Mesodermal cell (in vitro differentiated cells): ENCODE measurements around the gene NET1.

Experiments used
- H3K27ac ChIP-seq: 2 replicates; pipeline ENCODE4 v1.7.0; 2013; ENCODE audit warnings: mild to moderate bottlenecking, low read depth, low read length, moderate library complexity; ENCODE audit not compliant: severe bottlenecking
- H3K36me3 ChIP-seq: 2 replicates; pipeline ENCODE4 v1.7.1; 2013; ENCODE audit warnings: mild to moderate bottlenecking, low read length, moderate library complexity; ENCODE audit not compliant: control insufficient read depth, insufficient read depth
- H3K4me1 ChIP-seq: one replicate; pipeline ENCODE4 v1.7.1; 2013; ENCODE audit warnings: mild to moderate bottlenecking, low read length; ENCODE audit not compliant: insufficient read depth, control insufficient read depth, poor library complexity, severe bottlenecking
- H3K4me3 ChIP-seq: 2 replicates; pipeline ENCODE4 v1.7.0; 2013; ENCODE audit warnings: low read length, control low read depth, mild to moderate bottlenecking; ENCODE audit not compliant: insufficient read depth, poor library complexity, severe bottlenecking; ENCODE audit errors: extremely low read depth
- H3K9me3 ChIP-seq: 2 replicates; pipeline ENCODE4 v1.7.1; 2013; ENCODE audit warnings: mild to moderate bottlenecking, low read length, moderate library complexity; ENCODE audit not compliant: control insufficient read depth
- WGBS, 2 experiments: methylation state at CpG; one replicate each; pipeline ENCODE4 v1.1.5; 2013; ENCODE audit warnings: missing lambda C conversion rate in 2 of 2; ENCODE audit not compliant: insufficient coverage in 2 of 2; 5-methylcytosine and 5-hydroxymethylcytosine counted together

NET1 gene

DNA sequence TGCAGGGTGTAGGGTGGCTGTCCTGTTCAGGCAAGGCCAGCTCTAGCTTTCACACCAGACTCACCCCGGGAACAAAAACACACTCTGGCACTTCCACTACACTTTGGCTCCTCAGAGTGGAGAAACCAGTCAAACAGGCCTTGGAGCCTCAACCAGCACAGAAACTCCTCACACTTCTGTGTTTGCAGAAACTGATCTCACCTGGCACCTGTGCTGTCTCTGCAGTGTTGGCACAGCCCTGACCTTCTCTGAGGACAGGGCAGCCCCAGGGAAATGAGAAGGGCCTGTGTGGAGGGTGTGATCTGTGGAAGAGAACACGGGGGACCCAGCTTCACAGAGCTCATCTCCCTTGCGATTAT is 91.1 kb downstream of the NET1 start:
- Histone ChIP-seq H3K27ac (no peak overlapping the region), H3K36me3 (no peaks in the 10 kb centered on the region), H3K4me3 (no peak overlapping the region), H3K9me3 (no peaks in the 10 kb centered on the region), H3K4me1 (peaks cover 4% of the 10 kb centered on the region)
- WGBS, 2 experiments: 63 to 88% methylated on average over 1 to 3 of the region's 3 CpGs

DNA sequence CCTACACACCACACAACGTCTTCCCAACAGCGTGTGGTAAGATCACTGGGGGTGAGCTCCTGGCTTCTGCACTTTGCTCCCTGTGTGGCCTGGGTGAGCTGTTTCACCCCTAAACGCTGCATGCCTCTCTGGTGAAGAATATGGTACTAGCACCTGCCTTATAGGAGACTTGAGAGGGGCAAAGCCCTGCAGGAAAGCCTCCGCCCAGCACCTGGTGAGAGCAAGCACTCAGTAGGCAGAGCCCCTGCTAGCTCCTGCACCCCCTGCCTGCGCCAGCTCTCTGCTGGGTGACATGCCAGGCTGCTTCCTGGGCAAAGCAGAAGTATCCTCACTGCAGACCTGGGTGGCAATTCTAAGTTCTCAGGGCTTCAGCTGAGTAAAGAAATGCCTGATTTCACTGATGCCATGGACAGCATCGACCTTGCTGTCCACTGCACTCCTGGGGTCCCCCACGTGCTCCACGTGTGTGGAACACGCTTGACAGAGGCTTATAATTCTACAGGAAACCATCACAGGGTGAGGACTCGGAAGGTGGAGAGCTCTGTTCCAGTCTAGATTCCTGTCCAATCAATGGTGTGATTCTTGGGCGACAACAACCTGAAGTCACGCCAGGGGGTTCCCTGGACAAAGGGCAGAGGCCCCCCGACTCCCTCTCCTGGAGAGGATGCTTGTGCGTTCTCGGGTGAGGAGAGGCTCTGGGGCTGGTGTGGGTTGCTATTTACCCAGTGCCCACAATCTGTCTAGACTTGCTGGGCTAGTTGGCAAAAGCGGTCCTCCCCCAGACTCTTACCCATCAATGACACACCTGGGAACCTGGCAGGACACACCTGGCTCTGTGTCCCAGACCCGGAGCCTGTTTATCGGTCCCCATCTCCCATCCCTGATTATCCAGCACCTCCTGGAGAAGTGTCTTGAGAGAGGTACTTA is 92.1 kb downstream of the NET1 start:
- no peak overlapping the region for H3K4me3 ChIP-seq
- 92 to 95% methylated on average over 13 to 14 of the region's 18 CpGs for WGBS, 2 experiments
- no peak overlapping the region for H3K27ac ChIP-seq
- peaks cover 4% of the 10 kb centered on the region for H3K4me1 ChIP-seq
- no peaks in the 10 kb centered on the region for H3K36me3 ChIP-seq
- H3K9me3 ChIP-seq: no peaks in the 10 kb centered on the region

DNA sequence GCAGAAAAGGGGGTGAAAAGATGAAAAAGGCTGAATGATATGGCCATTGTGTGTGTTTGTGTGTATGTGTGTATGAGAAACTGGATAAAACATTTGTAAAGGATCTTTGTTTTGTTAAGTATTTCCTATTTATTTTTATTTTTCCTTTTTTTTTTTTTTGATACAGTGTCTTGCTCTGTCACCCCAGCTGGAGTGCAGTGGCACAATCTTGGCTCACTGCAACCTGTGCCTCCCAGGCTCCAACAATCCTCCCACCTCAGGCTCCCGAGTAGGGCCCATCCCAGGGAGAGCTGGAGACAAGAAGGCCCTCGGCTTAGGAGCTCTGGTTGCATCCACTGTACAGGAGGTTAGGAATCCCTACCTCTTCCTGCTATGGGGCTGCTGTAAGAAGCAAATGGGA is 93.9 kb downstream of the NET1 start:
- H3K9me3 ChIP-seq: no peaks in the 10 kb centered on the region
- no peaks in the 10 kb centered on the region for H3K36me3 ChIP-seq
- no peak overlapping the region for H3K4me3 ChIP-seq
- H3K27ac ChIP-seq: no peak overlapping the region
- WGBS, 2 experiments: no CpG with 5 or more reads among the region's 2 CpGs
- peaks cover 5% of the 10 kb centered on the region for H3K4me1 ChIP-seq

DNA sequence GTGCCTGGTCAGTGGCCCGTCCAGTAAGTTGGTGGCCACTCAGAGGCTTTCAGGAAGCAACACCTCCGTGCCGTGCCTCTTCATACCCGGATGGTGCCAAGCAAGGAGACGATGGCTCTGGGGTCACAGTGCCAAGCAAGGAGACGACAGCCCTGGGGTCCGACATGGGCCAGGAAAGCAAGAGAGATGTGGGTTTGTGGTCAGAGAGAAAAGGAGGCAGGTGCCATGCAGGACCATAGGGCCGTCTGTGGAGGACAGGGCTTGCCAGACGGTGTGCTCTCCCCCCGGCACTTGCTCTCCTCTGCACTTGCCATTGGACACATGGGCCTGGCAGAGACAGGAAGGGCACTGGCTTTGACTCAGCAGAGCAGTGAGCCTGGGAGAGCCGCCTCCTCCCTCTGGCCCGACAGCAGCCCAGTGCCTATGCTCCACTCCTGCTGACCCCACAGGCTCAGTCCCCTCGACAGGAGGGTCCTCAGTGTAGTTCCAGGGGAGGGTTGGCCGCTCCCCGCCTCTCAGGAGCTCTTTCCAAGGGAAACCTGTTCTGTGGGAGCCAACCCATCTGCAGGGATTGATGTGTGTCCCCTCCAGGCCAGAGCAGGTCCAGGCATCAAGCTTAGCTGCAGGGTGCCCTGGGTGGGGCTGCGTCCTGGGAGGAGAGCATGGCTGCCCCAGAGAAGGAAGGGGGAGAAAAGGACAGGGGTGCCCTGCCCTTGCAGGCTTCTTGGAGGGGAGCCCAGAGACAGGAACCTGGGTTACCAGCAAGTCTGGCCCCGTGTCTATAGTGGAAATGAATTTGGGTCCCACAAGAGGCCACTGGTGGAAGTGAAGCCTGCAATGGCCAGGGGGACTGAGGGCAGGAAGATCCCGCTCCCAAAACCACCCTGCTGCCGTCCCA is 94.6 kb downstream of the NET1 start:
- H3K4me3 ChIP-seq: no peak overlapping the region
- no peaks in the 10 kb centered on the region for H3K36me3 ChIP-seq
- H3K4me1 ChIP-seq: peaks cover 7% of the 10 kb centered on the region
- WGBS, 2 experiments: 93 to 96% methylated on average over 16 to 19 of the region's 19 CpGs
- no peaks in the 10 kb centered on the region for H3K9me3 ChIP-seq
- no peak overlapping the region for H3K27ac ChIP-seq

DNA sequence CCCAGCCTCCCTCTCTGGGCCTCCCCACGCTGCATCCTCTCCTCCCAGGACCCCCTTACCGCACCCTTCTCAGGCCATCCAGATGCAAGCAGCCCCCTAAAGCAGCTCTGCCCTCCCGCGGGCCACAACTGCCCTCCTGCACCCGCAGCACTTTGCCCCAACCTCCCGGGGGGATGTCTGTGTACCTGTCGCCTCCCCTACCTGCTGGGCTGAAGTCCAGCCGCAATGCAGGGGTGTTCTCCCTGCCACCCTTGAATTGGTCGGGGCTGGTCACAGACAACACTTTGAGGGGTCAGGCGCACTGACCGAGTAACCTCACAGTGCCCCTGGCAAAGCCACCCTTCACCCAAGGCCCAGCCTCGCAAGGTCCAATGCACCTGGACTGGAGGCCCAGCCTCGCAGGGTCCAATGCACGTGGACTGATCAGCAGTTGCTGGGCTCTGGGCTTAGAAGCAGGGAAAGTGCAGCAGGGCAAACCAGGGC is 95.3 kb downstream of the NET1 start:
- Histone ChIP-seq H3K36me3 (no peaks in the 10 kb centered on the region), H3K9me3 (no peaks in the 10 kb centered on the region), H3K4me3 (no peak overlapping the region), H3K4me1 (peaks cover 7% of the 10 kb centered on the region), H3K27ac (no peak overlapping the region)
- 93 to 95% methylated on average over 13 to 14 of the region's 14 CpGs for WGBS, 2 experiments

DNA sequence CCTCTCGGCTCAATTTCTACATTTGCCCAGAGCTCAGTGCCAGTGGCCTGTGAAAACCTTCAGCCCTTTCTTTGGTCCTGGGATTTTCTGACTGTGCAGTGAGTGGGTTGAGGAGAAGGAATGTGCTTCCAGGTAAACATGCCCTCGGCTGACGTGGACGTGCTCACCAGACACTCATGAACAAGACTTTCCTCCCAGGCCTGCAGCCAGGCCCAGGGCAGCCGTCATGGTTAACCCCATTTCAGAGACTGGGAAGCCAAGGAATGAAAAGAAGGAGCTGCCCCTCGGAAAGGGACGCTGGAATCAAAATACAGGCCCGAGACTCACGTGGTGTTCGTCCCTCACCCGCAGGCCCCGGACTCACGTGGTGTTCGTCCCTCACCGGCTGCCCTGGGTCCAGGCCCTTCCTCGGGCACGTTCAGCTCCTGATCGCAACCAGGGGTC is 95.8 kb downstream of the NET1 start:
- no peaks in the 10 kb centered on the region for H3K36me3 ChIP-seq
- no peaks in the 10 kb centered on the region for H3K9me3 ChIP-seq
- H3K4me3 ChIP-seq: no peak overlapping the region
- H3K4me1 ChIP-seq: peaks cover 7% of the 10 kb centered on the region
- 96% methylated on average over 12 to 17 of the region's 18 CpGs for WGBS, 2 experiments
- no peak overlapping the region for H3K27ac ChIP-seq
